NB4 (cell line): ENCODE results near the gene SELENOS.

Source experiments
- DNase-seq: peaks from one replicate; pipeline ENCODE4 v3.0.0; 2010; ENCODE audit warnings: low read depth
- H3K4me3 ChIP-seq: one replicate; pipeline ENCODE4 v1.5.1; 2011; ENCODE audit warnings: mild to moderate bottlenecking, low read depth, low read length, moderate library complexity
- CTCF ChIP-seq: IDR thresholded peaks from one replicate; pipeline ENCODE4 v1.5.1; 2012; ENCODE audit warnings: low read depth, low read length
- MAX ChIP-seq: IDR thresholded peaks from 2 replicates; pipeline ENCODE4 v1.6.1; 2011; ENCODE audit warnings: low read depth, low read length
- MYC ChIP-seq: IDR thresholded peaks from 2 replicates; pipeline ENCODE4 v1.6.1; 2011; ENCODE audit warnings: low read depth, low read length
- POLR2A ChIP-seq: IDR thresholded peaks from 2 replicates; pipeline ENCODE4 v1.6.1; 2011; ENCODE audit warnings: mild to moderate bottlenecking; ENCODE audit not compliant: insufficient read length; ENCODE audit errors: extremely low read depth

SELENOS gene

GRCh38 chr15:101255615-101256241 is 21.6 kb downstream of the SELENOS start:
- no peak overlapping the region for H3K4me3 ChIP-seq
- TF ChIP-seq POLR2A = no peak
- DNase-seq = no peak

GRCh38 chr15:101255051-101255395 is 22.3 kb downstream of the SELENOS start:
- DNase-seq = no peak
- no peak overlapping the region for H3K4me3 ChIP-seq
- no peak for TF ChIP-seq MAX

GRCh38 chr15:101254157-101255050 is 22.9 kb downstream of the SELENOS start:
- H3K4me3 ChIP-seq = no peak overlapping the region
- no peak for DNase-seq
- TF ChIP-seq POLR2A = no peak
- no peak for TF ChIP-seq CTCF
- TF ChIP-seq MAX = no peak
- no peak for TF ChIP-seq MYC

- H3K4me3 ChIP-seq = peak overlapping the region; percentile 83
- TF ChIP-seq MYC (no peak), MAX (no peak), POLR2A (no peak), CTCF (no peak)
- DNase-seq = no peak
Observed at GRCh38 chr15:101252836-101253235, 24.4 kb downstream of the SELENOS start.

- DNase-seq = peak; percentile 96
- peak; percentile 63 for TF ChIP-seq MYC
- TF ChIP-seq MAX = peak; percentile 84
- TF ChIP-seq CTCF = no peak
- peak; percentile 87 for TF ChIP-seq POLR2A
- peak within 1 kb of the TSS; percentile 83 for H3K4me3 ChIP-seq
Observed at GRCh38 chr15:101251830-101252820, 25.2 kb downstream of the SELENOS start, which contains the start of gene CHSY1. Gene CHSY1 (minus strand): TSS chr15:101252048. CDS start chr15:101251456, 592 bp downstream.

- H3K4me3 ChIP-seq = peak overlapping the region; percentile 83
- no peak for DNase-seq
- TF ChIP-seq CTCF = no peak
- TF ChIP-seq MAX = no peak
- no peak for TF ChIP-seq MYC
- TF ChIP-seq POLR2A = no peak
Observed at GRCh38 chr15:101250873-101251829, 26.1 kb downstream of the SELENOS start.
